Measurements from ENCODE around the gene GPR137B. TPM values are rescaled to one million over a fixed set of nuclear protein-coding genes. Genes with fewer than 3 reads are reported as not detected.

Gene GPR137B
- total and polyA plus RNA-seq, 2 of the 4 experiments (the other 2 are of a cell fraction), result 4.5 to 12.3 TPM

DNA sequence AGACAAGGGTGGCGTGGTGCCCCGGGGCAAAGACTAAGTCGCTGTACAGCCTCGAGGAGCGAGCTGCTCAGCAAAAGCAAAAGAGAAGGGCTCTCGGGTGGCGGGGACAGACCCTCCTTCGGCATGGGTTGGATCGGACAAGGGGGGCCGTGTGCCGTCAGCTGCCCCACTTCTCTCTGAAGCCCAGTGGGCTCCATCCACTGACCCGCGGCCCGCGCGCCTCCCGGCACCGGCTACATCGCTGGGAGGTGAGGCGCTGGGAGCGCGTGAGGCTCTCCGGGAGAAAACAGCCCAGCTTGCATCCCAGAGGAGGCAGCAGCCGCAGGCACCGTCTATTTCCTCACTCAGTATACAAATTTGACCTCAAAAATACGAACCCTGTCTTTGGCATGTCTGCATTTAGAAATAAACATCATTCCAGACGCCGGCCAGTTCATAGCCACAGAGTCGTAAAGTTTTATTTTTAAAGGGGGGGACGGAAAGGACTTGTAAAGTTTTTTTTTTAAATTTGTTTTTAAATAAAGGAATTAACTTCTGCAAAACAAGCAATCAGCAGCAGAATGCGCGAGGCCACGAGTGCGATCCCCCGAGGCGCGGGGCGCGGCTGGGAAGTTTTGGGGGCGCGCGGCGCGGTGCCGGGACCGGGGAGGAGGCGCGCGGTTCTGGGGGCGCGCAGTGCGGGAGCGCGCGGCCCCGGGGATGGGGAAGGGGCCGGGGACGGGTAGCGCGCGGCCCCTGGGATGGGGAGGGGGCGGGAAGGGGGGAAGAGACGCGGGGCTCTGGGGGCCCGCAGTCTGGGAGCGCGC, 689 bp upstream of the GPR137B start (continued):
- TF ChIP-seq, protein P1, sequence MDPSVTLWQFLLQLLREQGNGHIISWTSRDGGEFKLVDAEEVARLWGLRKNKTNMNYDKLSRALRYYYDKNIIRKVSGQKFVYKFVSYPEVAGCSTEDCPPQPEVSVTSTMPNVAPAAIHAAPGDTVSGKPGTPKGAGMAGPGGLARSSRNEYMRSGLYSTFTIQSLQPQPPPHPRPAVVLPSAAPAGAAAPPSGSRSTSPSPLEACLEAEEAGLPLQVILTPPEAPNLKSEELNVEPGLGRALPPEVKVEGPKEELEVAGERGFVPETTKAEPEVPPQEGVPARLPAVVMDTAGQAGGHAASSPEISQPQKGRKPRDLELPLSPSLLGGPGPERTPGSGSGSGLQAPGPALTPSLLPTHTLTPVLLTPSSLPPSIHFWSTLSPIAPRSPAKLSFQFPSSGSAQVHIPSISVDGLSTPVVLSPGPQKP (IDR thresholded peaks at IDR 0.05; ENCODE audit: borderline replicate concordance, low read depth, low read length), result no peak
- TF ChIP-seq RFX5 (IDR thresholded peaks at IDR 0.05; ENCODE audit: low read depth, low read length), result no peak
- no peak for TF ChIP-seq RCOR1 (IDR thresholded peaks at IDR 0.05; ENCODE audit: insufficient replicate concordance, low read length)
- TF ChIP-seq POLR2A (IDR thresholded peaks at IDR 0.05; ENCODE audit: low read depth, low read length), result no peak
- TF ChIP-seq RAD21 (IDR thresholded peaks at IDR 0.05; ENCODE audit: low read length), result no peak
